ENCODE data around the gene ADAMTS20.
"Not testable (repeated sequence)": the region's sequence is repeated elsewhere in the genome, so short reads cannot be mapped to it uniquely, and the experiment has no call there.

ADAMTS20 gene, protein sequence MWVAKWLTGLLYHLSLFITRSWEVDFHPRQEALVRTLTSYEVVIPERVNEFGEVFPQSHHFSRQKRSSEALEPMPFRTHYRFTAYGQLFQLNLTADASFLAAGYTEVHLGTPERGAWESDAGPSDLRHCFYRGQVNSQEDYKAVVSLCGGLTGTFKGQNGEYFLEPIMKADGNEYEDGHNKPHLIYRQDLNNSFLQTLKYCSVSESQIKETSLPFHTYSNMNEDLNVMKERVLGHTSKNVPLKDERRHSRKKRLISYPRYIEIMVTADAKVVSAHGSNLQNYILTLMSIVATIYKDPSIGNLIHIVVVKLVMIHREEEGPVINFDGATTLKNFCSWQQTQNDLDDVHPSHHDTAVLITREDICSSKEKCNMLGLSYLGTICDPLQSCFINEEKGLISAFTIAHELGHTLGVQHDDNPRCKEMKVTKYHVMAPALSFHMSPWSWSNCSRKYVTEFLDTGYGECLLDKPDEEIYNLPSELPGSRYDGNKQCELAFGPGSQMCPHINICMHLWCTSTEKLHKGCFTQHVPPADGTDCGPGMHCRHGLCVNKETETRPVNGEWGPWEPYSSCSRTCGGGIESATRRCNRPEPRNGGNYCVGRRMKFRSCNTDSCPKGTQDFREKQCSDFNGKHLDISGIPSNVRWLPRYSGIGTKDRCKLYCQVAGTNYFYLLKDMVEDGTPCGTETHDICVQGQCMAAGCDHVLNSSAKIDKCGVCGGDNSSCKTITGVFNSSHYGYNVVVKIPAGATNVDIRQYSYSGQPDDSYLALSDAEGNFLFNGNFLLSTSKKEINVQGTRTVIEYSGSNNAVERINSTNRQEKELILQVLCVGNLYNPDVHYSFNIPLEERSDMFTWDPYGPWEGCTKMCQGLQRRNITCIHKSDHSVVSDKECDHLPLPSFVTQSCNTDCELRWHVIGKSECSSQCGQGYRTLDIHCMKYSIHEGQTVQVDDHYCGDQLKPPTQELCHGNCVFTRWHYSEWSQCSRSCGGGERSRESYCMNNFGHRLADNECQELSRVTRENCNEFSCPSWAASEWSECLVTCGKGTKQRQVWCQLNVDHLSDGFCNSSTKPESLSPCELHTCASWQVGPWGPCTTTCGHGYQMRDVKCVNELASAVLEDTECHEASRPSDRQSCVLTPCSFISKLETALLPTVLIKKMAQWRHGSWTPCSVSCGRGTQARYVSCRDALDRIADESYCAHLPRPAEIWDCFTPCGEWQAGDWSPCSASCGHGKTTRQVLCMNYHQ (N-terminal part only)

DNA sequence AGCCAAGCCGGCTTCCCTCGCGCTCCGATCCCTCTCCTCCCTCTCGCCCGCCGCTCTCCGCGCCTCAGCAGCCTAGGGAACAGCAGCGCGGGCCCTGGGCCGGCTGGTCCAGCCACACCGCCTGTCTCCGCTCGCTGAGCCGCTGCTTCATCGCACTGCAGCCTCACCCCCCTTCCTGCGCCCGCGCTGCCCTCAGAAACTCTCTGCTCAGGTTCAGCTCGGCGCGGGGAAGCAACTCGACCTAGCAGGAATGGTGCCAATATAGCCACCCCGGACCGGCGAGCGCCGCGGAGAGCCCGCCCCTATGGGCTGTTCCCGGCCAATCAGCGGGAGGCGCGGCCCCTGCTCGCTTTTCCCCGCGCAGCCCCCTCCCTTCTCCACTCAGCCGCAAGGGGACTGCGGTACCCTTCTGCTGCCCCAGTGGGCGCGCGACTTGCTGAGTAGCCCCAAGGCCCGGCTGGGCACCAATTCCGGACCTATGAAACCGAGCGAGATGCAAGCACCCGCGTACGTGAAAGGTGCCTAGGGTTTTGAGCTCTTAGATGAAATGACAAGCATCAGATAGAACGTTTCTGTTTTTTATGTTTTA is at the start of gene ADAMTS20:
ADAMTS20 (minus strand) TSS at position 233 of the 589 bp plus-strand sequence. CDS start 282 bp downstream, outside the sequence.
- H3K4me3 ChIP-seq (ENCODE audit: low read depth, low read length) = peak within 1 kb of the TSS; percentile 51
- DNase-seq (ENCODE audit: low read depth) = no peak

DNA sequence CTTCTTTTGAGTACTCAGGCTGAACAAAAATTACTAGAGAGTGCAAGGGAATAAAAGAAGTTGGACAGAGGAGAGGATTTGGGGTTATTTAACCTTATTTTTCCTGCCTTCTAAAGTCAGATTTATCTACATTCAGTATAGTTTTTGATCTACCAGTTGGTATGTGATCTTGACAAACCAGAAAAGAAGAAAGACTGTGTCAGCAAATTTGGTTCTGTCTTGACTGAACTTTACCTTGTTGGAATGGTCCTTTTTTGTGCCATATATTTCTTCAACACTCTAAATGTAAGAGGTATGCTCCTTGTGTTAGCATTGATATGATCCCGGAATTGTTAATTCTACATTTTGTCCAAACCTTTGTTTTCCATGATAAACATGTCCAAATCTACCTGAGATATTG is 47.7 kb upstream of the ADAMTS20 start:
- no peak overlapping the region for H3K4me3 ChIP-seq (ENCODE audit: low read depth, low read length)
- DNase-seq (ENCODE audit: low read depth) = no peak

DNA sequence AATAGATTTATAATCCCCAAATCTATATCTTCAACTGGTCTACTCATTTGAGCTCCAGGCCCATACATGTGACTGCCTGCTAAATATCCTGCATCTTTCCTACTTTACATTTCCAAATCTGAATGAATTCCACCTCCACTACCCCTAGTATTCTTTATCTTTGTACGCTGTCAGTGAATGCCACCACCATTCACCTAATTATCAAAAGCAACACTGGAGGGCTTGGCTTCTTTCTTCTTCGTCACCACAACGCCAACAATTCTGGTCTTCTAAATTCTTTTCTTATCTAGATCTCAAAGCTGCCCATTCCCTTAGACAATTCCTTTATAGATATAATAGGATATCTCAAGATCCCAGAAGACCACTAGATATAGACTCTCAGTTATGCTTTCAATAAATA is 47.1 kb upstream of the ADAMTS20 start:
- no peak for DNase-seq (ENCODE audit: low read depth)

DNA sequence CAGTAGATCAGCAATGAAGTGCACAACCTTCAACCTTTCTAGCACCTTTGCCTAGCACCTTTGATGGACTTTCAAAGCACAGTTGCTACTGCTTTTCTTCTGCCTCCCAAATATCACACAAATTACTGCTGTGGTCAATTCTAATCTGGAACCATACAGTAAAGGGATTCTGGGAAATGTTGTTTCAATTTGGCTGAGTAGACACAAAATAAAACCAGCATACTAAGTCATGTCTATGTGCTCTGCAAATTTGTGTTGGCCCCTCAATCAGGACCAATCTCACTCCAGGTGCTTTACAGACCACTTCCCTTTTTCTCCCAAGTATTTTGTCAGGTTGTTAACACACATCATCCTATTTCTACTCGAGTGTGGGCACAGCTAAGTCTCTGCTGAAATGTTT is 38.3 kb upstream of the ADAMTS20 start:
- DNase-seq (ENCODE audit: low read depth) = no peak
- no peak overlapping the region for H3K4me3 ChIP-seq (ENCODE audit: low read depth, low read length)

More for the DNA sequence above, 47.1 kb upstream of the ADAMTS20 start:
- no peak overlapping the region for H3K4me3 ChIP-seq (ENCODE audit: low read depth, low read length)

DNA sequence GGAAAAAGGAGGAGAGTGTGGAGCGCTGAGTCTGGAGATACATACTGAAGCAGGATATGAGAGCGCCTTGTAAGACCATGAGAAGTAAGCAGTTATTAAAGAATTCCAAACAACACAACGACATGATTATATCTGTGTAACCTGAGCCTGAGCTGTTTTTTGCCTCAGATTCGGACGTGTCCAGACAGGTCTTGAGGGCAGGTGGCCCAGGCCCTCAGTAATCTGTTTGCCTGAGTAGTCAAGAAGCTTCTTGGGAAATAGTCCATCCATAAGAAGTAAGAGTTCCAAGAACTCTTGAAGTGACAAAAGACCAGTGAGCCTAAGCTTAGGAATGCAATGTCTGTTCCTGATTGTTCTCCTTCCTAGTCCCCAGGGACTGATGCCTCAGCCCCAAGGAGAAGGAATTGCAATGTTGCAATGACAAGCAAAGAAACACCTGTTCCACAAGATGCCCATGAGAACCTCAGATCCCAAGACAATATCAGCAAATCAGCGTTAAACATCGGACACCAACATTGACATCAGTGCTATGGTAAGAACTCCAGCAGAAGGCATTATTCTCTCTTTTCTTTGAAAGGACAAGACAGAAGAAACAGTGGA is 34.7 kb upstream of the ADAMTS20 start:
- H3K4me3 ChIP-seq (ENCODE audit: low read depth, low read length) = no peak overlapping the region
- no peak for DNase-seq (ENCODE audit: low read depth)

DNA sequence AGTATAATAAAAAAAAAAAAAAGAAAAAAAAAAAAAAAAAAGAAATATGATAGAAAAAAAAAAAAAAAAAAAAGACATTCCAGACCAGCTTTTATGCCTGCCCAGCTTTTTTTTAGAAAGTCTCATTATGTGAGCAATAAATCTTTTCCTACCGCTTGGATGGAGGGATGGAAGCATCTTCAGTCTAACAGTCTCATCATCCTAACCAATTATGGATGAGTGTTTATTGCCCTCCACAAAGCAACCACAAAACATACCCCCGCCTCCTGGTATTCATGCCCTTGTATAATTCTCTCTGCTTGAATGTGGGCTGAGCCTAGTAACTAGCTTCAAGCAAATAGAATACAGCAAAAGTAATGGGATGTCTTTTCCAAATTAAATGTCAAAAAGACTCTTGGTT is 33.7 kb upstream of the ADAMTS20 start:
- DNase-seq (ENCODE audit: low read depth) = no peak
- H3K4me3 ChIP-seq (ENCODE audit: low read depth, low read length) = no peak overlapping the region

DNA sequence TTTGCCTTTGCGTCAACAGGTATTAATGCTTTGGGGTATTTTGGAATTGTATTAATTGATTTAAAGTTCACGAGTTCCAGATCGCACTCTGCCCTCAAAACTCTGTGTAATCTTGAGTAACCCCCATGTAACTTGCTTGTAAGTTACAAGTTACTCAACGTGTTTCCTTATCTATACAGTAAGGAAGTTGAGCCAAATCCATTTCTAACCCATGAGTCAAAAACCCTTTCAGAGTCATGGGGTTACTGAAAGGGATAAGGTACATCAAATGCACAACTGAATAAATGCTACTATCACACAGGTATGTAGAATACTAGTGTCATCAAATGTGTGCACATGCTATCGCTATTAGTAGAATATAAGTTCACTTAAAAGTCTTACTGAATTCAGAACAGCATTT is 28.6 kb upstream of the ADAMTS20 start:
- DNase-seq (ENCODE audit: low read depth) = no peak
- H3K4me3 ChIP-seq (ENCODE audit: low read depth, low read length) = no peak overlapping the region

DNA sequence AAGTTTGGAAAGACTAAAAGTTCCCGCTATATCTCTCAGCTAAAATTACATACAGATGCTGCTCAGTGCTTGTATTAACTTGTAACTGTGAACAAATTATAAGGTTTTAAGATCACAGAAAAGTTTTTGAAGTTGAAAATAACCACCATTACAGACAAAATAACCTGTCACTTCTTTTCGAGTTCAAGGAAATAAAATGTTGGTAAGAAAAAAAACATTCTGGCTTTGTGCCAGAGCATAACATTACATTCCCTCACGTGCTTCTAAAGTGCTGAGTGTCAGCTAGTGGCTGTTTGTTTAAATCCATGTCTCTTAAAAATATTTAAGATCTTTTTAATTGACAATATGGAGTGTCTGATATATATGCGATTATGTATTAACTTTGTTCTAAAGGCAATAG is 27.2 kb upstream of the ADAMTS20 start:
- no peak for DNase-seq (ENCODE audit: low read depth)

DNA sequence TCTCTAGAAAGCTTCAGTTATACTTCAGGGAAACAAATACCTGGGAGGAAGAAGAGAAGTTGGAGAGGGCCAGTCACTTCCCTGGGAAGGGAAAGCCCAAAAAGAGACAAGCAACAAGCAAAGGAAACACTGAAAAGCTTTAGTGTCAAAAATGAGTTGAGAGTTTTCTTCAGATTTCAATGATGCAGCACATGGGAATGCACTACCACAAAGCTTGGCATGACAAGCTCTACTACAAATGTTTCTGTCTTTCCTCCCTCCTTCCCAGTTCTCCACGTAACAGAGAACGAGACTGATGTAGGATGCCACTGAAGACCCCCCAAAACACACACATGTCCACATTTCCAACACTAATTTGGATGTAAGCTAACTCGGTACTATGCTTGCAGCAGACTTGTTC is 26.8 kb upstream of the ADAMTS20 start:
- no peak overlapping the region for H3K4me3 ChIP-seq (ENCODE audit: low read depth, low read length)
- DNase-seq (ENCODE audit: low read depth) = peak; percentile 1

More for the DNA sequence above, 27.2 kb upstream of the ADAMTS20 start:
- H3K4me3 ChIP-seq (ENCODE audit: low read depth, low read length) = no peak overlapping the region

DNA sequence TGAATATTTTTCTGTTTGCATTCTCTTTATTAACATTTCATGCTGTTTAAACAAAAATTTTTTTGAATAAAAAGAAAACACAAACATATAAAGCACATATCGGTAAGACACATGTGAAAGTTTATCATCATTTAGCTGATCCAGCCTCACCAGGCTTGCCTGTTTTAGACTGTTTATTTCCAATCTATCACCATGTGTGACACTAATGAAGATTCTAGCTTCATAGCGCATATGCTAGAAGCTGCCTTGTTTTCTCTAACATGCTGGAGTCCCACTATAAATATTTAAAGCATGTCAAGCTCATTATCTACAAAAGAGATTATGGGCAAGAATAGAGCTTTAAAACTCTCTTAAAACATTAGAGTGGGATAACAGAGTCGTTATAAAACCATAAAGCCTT is 25.4 kb upstream of the ADAMTS20 start:
- H3K4me3 ChIP-seq (ENCODE audit: low read depth, low read length) = no peak overlapping the region
- no peak for DNase-seq (ENCODE audit: low read depth)

DNA sequence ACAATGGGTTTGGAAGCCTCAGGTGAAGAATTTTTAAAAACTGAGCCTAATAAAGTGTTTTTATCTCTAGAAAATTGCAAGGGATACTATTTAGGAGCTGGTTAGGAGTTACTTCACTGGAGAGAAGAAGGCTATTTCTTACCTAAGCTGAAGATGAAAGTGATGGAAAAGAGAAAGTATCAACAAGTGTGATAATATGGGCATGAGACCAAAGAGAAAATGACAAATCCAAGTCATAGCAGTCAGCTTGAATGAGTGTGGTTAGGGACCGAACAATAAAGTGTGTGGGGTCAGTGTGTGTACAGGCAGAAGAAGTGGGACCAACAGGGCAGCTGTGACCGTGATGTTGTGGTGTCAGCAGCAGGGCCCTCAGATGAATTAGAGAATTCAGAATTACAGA is 24.2 kb upstream of the ADAMTS20 start:
- H3K4me3 ChIP-seq (ENCODE audit: low read depth, low read length) = no peak overlapping the region
- no peak for DNase-seq (ENCODE audit: low read depth)

DNA sequence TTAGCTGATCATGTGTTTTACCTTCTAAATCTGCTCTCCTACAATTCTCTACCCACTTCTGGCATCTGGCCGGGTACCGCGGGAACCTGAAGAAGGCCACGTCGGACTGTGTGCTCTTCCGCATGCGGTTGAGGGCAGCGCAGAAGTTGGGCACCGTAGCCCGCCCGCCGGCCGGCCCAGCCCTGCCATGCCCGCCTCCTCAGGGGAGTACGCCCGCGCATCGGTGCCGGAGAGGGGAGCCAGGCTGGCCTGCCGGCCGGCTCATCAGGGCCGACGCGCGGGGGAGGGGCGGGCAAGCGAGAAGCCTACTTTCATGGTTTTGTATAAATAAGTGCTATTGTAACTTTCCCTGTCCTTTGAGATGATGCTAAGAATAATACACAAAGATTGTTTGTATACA is 19.9 kb upstream of the ADAMTS20 start:
- no peak for DNase-seq (ENCODE audit: low read depth)
- H3K4me3 ChIP-seq (ENCODE audit: low read depth, low read length) = no peak overlapping the region

DNA sequence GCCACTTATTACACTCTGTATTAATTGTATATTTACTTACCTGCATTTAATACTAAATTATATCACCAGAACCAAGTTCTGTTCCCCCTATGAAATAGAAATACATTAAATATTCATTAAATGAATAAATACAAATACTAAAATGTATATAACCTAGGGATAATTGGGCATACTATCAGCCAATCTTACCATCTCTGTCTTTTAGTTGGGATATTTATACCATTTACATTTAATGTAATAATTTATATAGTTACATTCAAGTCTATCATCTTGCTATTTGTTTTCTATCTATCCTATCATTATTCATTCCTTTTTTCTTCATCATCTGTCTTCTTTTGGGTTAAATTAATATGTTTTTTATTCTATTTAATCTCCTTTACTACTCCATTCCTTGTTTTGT is 4.1 kb upstream of the ADAMTS20 start:
- DNase-seq (ENCODE audit: low read depth) = no peak
- H3K4me3 ChIP-seq (ENCODE audit: low read depth, low read length) = no peak overlapping the region

DNA sequence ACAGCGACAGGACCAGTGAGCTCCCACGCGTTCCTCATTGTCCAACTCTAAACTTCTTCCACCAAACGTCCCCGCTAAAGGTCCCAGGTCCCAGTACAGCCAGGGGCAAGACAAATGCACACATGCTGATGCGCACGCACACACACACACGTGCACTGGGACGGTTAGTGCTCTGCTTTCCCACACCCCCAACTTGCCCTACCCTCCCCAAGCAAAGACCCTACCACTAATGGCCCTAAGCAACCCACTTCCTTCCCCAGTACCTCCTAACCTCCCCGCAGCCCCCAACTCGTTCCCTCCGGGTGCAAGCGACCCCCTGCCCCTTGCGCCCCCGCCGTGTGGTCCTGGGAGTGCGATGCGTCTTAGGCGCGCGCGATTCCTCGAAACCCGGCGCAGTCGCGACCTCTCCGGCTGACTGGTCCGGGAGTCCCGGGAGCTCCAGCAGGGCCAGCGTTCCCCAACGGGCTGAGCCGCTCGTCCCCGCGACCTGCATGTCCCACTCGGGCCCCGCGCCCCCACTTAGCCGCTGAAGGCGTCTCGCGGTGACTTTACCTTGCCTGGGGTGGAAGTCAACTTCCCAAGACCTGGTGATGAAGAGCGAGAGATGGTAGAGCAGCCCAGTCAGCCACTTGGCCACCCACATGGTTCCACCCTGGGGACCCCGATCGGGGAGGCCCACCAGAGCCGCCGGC is 578 bp downstream of the ADAMTS20 start:
- peak overlapping the region; percentile 51 for H3K4me3 ChIP-seq (ENCODE audit: low read depth, low read length)
- DNase-seq (ENCODE audit: low read depth) = no peak

DNA sequence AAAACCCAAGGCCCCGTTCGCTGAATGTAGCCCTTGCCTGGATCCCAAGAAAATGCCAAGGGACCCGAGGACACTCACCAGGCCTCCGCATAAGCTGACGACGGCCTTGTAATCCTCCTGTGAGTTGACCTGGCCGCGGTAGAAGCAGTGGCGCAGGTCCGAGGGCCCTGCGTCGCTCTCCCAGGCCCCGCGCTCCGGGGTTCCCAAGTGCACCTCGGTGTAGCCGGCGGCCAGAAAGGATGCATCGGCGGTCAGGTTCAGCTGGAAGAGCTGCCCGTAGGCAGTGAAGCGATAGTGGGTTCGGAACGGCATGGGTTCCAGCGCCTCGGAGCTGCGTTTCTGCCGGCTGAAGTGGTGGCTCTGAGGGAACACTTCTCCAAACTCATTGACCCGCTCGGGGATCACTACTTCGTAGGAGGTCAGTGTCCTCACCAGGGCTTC is 1.2 kb downstream of the ADAMTS20 start:
- DNase-seq (ENCODE audit: low read depth) = no peak
- H3K4me3 ChIP-seq (ENCODE audit: low read depth, low read length) = peak overlapping the region; percentile 51

DNA sequence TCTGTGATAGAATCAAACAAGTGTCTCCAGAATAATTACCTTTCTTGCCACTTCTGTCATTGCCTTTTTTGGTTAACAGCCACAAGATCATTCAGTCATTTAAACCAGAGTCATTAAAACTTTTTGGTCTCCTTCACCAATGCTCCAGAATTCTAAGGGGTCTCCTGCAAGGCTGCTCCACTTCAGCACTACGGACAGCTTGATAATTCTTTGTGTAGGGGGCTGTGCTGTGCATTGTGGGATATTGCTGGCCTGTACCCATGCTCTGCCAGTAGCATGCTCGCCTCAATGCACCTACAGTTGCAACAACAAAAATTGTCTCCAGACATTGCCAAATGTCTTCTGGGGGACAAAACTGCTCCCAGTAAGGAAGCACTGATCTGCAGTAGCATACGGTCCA is 7.3 kb downstream of the ADAMTS20 start:
- no peak overlapping the region for H3K4me3 ChIP-seq (ENCODE audit: low read depth, low read length)

DNA sequence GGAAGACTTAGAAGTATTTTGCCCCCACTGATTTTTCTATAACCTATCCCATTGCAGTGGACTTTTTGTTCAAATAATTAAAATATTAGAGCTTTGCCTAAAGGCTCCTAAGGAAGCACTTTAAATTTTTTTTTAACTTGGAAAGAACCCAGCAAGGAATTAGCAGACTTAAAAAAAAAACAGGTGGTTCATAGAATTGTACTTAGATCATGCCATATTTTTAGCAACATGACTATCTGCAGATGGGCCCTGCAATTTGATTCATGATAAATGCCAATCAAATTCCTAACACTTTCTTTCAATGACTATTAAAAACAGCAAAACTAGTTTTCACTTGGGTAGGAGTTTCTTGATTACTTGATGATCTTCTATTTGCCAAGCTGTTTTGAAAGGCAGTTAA is 11.5 kb downstream of the ADAMTS20 start:
- no peak for DNase-seq (ENCODE audit: low read depth)
- H3K4me3 ChIP-seq (ENCODE audit: low read depth, low read length) = no peak overlapping the region

More for the DNA sequence above, 7.3 kb downstream of the ADAMTS20 start:
- DNase-seq (ENCODE audit: low read depth) = no peak

DNA sequence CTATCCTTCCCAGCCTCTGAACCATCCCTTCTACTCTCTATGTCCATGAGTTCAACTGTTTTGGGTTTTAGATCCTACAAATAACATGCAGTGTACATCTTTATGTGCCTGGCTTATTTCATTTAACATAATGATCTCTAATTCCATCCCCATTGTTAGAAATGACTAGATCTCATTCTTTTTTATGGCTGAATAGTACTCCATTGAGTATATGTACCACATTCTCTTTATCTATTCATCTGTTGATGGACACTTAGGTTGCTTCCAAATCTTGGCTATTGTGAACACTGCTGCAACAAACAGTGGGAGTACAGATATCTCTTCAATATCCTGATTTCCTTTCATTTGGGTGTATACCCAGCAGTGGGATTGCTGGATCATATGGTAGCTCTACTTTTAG is 14.3 kb downstream of the ADAMTS20 start:
- H3K4me3 ChIP-seq (ENCODE audit: low read depth, low read length); DNase-seq (ENCODE audit: low read depth): not testable (repeated sequence)

Measured in skeletal muscle cell (primary cell).